AG10803 (cell line): ENCODE results near the gene DNAJC30.
"Not testable (repeated sequence)": the region's sequence is repeated elsewhere in the genome, so short reads cannot be mapped to it uniquely, and the experiment has no call there.

Experiments
- DNase-seq: peaks from one replicate; pipeline ENCODE4 v3.0.0; 2010; ENCODE audit warnings: low read depth
- H3K4me3 ChIP-seq: 2 replicates; pipeline ENCODE4 v1.5.1; 2011; ENCODE audit warnings: mild to moderate bottlenecking, low read length, control low read depth
- CTCF ChIP-seq: conservative IDR thresholded peaks from 2 replicates; pipeline ENCODE4 v1.5.1; 2011; ENCODE audit warnings: mild to moderate bottlenecking, low read length, control low read depth, inconsistent platforms

The DNAJC30 gene

GRCh38 chr7:73669288-73669701 is 14.0 kb downstream of the DNAJC30 start:
- DNase-seq, result no peak
- no peak for TF ChIP-seq CTCF
- no peak overlapping the region; the same call in none of the 2 replicates for H3K4me3 ChIP-seq

- H3K4me3 ChIP-seq, result peak overlapping the region; percentile 72
- DNase-seq, result no peak
- no peak for TF ChIP-seq CTCF
These were observed 14.4 kb downstream of the DNAJC30 start for GRCh38 chr7:73668886-73669230.

- H3K4me3 ChIP-seq, result peak overlapping the region; percentile 72
- TF ChIP-seq CTCF, result no peak
These were observed 15.0 kb downstream of the DNAJC30 start for GRCh38 chr7:73668103-73668885.

GRCh38 chr7:73667344-73668102 is 15.7 kb downstream of the DNAJC30 start, which contains the start of gene VPS37D:
TSS of gene VPS37D (plus strand) at chr7:73667831. CDS start at chr7:73667959, 128 bp downstream.
- peak within 1 kb of the TSS; percentile 72 for H3K4me3 ChIP-seq
- DNase-seq, result peak; percentile 87
- TF ChIP-seq CTCF, result peak; percentile 45

More at GRCh38 chr7:73668103-73668885, 15.0 kb downstream of the DNAJC30 start:
- DNase-seq, result peak; percentile 9

GRCh38 chr7:73663033-73663432 is 20.2 kb downstream of the DNAJC30 start:
- no peak overlapping the region for H3K4me3 ChIP-seq
- no peak for TF ChIP-seq CTCF

GRCh38 chr7:73660594-73660993 is 22.7 kb downstream of the DNAJC30 start:
- not testable (repeated sequence) for DNase-seq, H3K4me3 ChIP-seq

More at GRCh38 chr7:73663033-73663432, 20.2 kb downstream of the DNAJC30 start:
- DNase-seq, result no peak

GRCh38 chr7:73659983-73660382 is 23.3 kb downstream of the DNAJC30 start:
- H3K4me3 ChIP-seq, result no peak overlapping the region
- no peak for DNase-seq
- TF ChIP-seq CTCF, result no peak

GRCh38 chr7:73655309-73655708 is 27.9 kb downstream of the DNAJC30 start:
- not testable (repeated sequence) for DNase-seq, H3K4me3 ChIP-seq
